HG02642 (cell line): ENCODE results near the gene CCDC187.

Experiments
- ATAC-seq: cut with Tn5 transposase; IDR thresholded peaks from one replicate; pipeline ENCODE4 v1.9.1; 2021; ENCODE audit warnings: mild to moderate bottlenecking; ENCODE audit not compliant: unreplicated experiment, poor library complexity

The CCDC187 gene

GRCh38 chr9:136201609-136202453 is 102.1 kb downstream of the CCDC187 start:
- ATAC-seq, result no peak

DNA sequence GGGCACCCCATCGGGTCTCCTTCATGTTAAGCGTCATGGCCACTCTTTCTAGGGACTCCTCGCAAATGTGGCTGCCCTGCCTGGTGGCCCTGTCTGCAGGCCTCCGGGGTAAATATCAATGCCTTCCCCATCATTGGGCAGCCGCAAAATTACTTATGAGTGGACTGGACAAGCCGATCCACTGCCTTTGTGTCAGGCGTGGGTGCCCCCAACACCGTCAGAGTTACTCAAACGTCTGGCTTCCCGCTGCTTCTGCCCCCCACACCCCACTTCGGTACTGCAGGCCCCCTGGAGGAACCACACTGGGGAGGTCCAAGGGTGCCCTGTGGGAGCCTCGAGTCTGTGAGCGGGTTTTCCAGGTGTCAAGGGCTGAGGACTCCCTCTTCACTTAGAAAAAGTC is 102.7 kb downstream of the CCDC187 start:
- ATAC-seq, result no peak

- no peak for ATAC-seq
Observed at GRCh38 chr9:136200424-136200823, 103.5 kb downstream of the CCDC187 start.
